GM12878 (cell line): ENCODE results near the gene MOCS1. TPM values are rescaled to one million over a fixed set of nuclear protein-coding genes. Genes with fewer than 3 reads are reported as not detected.

ENCODE experiments used
- ATAC-seq: fragments of 200-7000 bp; cut with Tn5 transposase; 3 replicates; pipeline ENCODE4 v1.9.1; 2020; ENCODE audit warnings: mild to moderate bottlenecking, moderate library complexity
- BruUV-seq: library from RNA; stranded (reverse); fragments of 400-500 nt; replicated peaks from 2 replicates; lab custom pipeline; 2021; lab: Mats Ljungman, UMichigan
- CTCF ChIA-PET: fragments of 300-600 bp; sonication (Branson Sonifier 250); formaldehyde crosslinking; extraction: SDS; loops from one replicate; lab custom pipeline; 2021; ENCODE audit warnings: inconsistent platforms; lab: Yijun Ruan, JAX
- POLR2A ChIA-PET: fragments of 350-600 bp; formaldehyde crosslinking; extraction: SDS; loops from one replicate; lab custom pipeline; 2021; ENCODE audit warnings: inconsistent platforms; lab: Charles Lee
- RAD21 ChIA-PET: fragments of 300-600 bp; sonication (Branson Sonifier 250); formaldehyde crosslinking; loops from one replicate; lab custom pipeline; 2023; ENCODE audit warnings: antibody characterized with exemption; ENCODE audit not compliant: unreplicated experiment; lab: Charles Lee
- SMC1A ChIA-PET: fragments of 300-600 bp; sonication (Branson Sonifier 250); formaldehyde crosslinking; loops from one replicate; lab custom pipeline; 2023; ENCODE audit not compliant: unreplicated experiment, uncharacterized antibody; lab: Charles Lee
- DNase-seq: peaks from one replicate; pipeline ENCODE4 v3.0.0-alpha.2; 2011; ENCODE audit warnings: low read depth, low spot score
- FAIRE-seq: peaks from 3 replicates; lab custom pipeline; 2011; peaks lifted over from hg19 to GRCh38; lab: Jason Lieb, UNC
- H2AFZ ChIP-seq: 2 replicates; pipeline ENCODE4 v1.6.0; 2011; ENCODE audit warnings: low read depth, low read length, control low read depth; ENCODE audit not compliant: control insufficient read depth
- H3K27ac ChIP-seq: 2 replicates; pipeline ENCODE4 v1.5.1; 2011; ENCODE audit warnings: control low read depth; ENCODE audit not compliant: control insufficient read depth, insufficient read depth
- H3K27me3 ChIP-seq, 2 experiments: replicated peaks in 1 of 2; 2 replicates each; pipeline versions ENCODE4 v1.6.0 to v1.6.1; 2011; ENCODE audit warnings: low read length in 1 of 2; ENCODE audit not compliant: control insufficient read depth in 2 of 2, insufficient read depth in 2 of 2
- H3K36me3 ChIP-seq, 2 experiments: 2 replicates each; pipeline ENCODE4 v1.5.1; 2011; ENCODE audit warnings: low read length in 1 of 2; ENCODE audit not compliant: control insufficient read depth in 2 of 2, insufficient read depth in 2 of 2
- H3K4me1 ChIP-seq: 2 replicates; pipeline ENCODE4 v1.6.1; 2011; ENCODE audit warnings: mild to moderate bottlenecking, low read length, moderate library complexity, mixed read lengths; ENCODE audit not compliant: control insufficient read depth, insufficient read depth
- H3K4me2 ChIP-seq: 2 replicates; pipeline ENCODE4 v1.6.0; 2011; ENCODE audit warnings: control low read depth; ENCODE audit not compliant: control insufficient read depth, insufficient read depth
- H3K4me3 ChIP-seq: fragments of 200-600 bp; sonication (generic); 2 replicates; pipeline ENCODE4 v1.5.1; 2016
- H3K79me2 ChIP-seq: 2 replicates; pipeline ENCODE4 v1.6.0; 2011; ENCODE audit warnings: low read length; ENCODE audit not compliant: control insufficient read depth, insufficient read depth
- H3K9ac ChIP-seq: 2 replicates; pipeline ENCODE4 v1.8.0; 2011; ENCODE audit warnings: low read length, control low read depth, mixed read lengths; ENCODE audit not compliant: control insufficient read depth, insufficient read depth
- H3K9me3 ChIP-seq: replicated peaks from 3 replicates; pipeline ENCODE4 v1.5.1; 2011; ENCODE audit warnings: mild to moderate bottlenecking, low read length; ENCODE audit not compliant: control insufficient read depth, insufficient read depth
- H4K20me1 ChIP-seq: 2 replicates; pipeline ENCODE4 v1.6.0; 2011; ENCODE audit not compliant: control insufficient read depth, insufficient read depth
- CHD1 ChIP-seq: IDR thresholded peaks from 2 replicates; pipeline ENCODE4 v1.6.1; 2012; ENCODE audit warnings: low read depth, low read length, improper control_type of control experiment
- CUX1 ChIP-seq: IDR thresholded peaks from 2 replicates; pipeline ENCODE4 v1.6.1; 2012; ENCODE audit warnings: improper control_type of control experiment, low read depth, low read length; ENCODE audit not compliant: insufficient replicate concordance
- EGR1 ChIP-seq, 2 experiments: IDR thresholded peaks; 1 replicate in 1 of 2; 2 replicates in 1 of 2; pipeline ENCODE4 v1.6.1; 2011 to 2012; ENCODE audit warnings: low read depth in 2 of 2, low read length in 2 of 2, borderline replicate concordance in 1 of 2, mild to moderate bottlenecking in 1 of 2, moderate library complexity in 1 of 2
- IRF3 ChIP-seq: fragments of 450-650 bp; IDR thresholded peaks from 2 replicates; pipeline ENCODE4 v1.6.1; 2014; ENCODE audit warnings: mild to moderate bottlenecking
- MLLT1 ChIP-seq: fragments of 450-650 bp; IDR thresholded peaks from 2 replicates; pipeline ENCODE4 v1.6.1; 2016; ENCODE audit warnings: mild to moderate bottlenecking
- MTA3 ChIP-seq: IDR thresholded peaks from 2 replicates; pipeline ENCODE4 v1.6.1; 2012; ENCODE audit warnings: low read length, inconsistent platforms, borderline replicate concordance
- NBN ChIP-seq: fragments of 450-650 bp; IDR thresholded peaks from 2 replicates; pipeline ENCODE4 v1.6.1; 2016
- NR2F1 ChIP-seq: fragments of 450-650 bp; conservative IDR thresholded peaks from 2 replicates; pipeline ENCODE4 v1.6.1; 2017; ENCODE audit warnings: mild to moderate bottlenecking
- RUNX3 ChIP-seq: IDR thresholded peaks from 2 replicates; pipeline ENCODE4 v1.6.1; 2012; ENCODE audit warnings: low read length, inconsistent platforms
- SUZ12 ChIP-seq: fragments of 200-600 bp; sonication (generic); IDR thresholded peaks from one replicate; pipeline ENCODE4 v1.6.1; 2018; ENCODE audit warnings: antibody characterized with exemption, mild to moderate bottlenecking; ENCODE audit not compliant: unreplicated experiment
- WRNIP1 ChIP-seq: IDR thresholded peaks from 2 replicates; pipeline ENCODE4 v1.6.1; 2011; ENCODE audit warnings: low read depth, low read length, improper control_type of control experiment, borderline replicate concordance
- ZBTB11 ChIP-seq: fragments of 450-650 bp; formaldehyde crosslinking; IDR thresholded peaks from 2 replicates; pipeline ENCODE4 v1.5.0; 2022; ENCODE audit warnings: mild to moderate bottlenecking, missing genetic modification characterization
- ZNF384 ChIP-seq: IDR thresholded peaks from 2 replicates; pipeline ENCODE4 v1.6.1; 2012; ENCODE audit warnings: low read depth, mild to moderate bottlenecking, low read length, improper control_type of control experiment, borderline replicate concordance
- WGBS: methylation state at CpG from one replicate; pipeline ENCODE4 v1.1.6; 2016; ENCODE audit warnings: low lambda C conversion rate; ENCODE audit not compliant: insufficient replicate concordance, insufficient coverage; ENCODE audit errors: missing lambda C conversion rate; 5-methylcytosine and 5-hydroxymethylcytosine counted together
- in situ Hi-C: fragments of 300-500 bp; cut with MboI; formaldehyde crosslinking; loops from 9 replicates; pipeline ENCODE4 v1.14.3; 2018; ENCODE audit warnings: mixed read lengths
- intact Hi-C: fragments of 100-400 bp; cut with micrococcal nuclease; formaldehyde crosslinking; loops from one replicate; pipeline ENCODE4 v1.14.2; 2022; ENCODE audit not compliant: unreplicated experiment
- polyA plus RNA-seq, 11 experiments: library from polyadenylated mRNA; depleted of rRNA in 4 of 11; unstranded in 6 of 11; stranded (reverse) in 5 of 11; fragments of >200 nt; fragmentation: Nextera tagmentation in 4 of 11; fragmentation: Illumina TruSeq in 1 of 11; extraction: Ambion mirVana in 4 of 11; extraction: Trizol in 1 of 11; gene quantifications; 1 replicate in 1 of 11; 2 replicates in 10 of 11; pipeline versions ENCODE4 v1.2.1 to v1.2.3, GENCODE V29; 2011 to 2016; ENCODE audit warnings: inconsistent platforms in 2 of 11, missing spikeins in 2 of 11, low read depth in 1 of 11
- total RNA-seq, 4 experiments: library from RNA; depleted of rRNA in 3 of 4; stranded (reverse); fragments of >200 nt in 3 of 4; fragmentation: Illumina TruSeq in 1 of 4; extraction: Trizol in 1 of 4; gene quantifications; 2 replicates each; pipeline versions ENCODE4 v1.2.1 to v1.2.3, GENCODE V29; 2013 to 2021

The MOCS1 gene
- total and polyA plus RNA-seq, 10 of the 15 experiments (the other 5 are each of a cell fraction or from before 2014, with no cell fraction given), result 0.02 to 5.4 (median 0.16) TPM; not detected in 2

- intact Hi-C loops (no loop called here), in situ Hi-C loops (no loop called here)
- no peak for ATAC-seq
- H3K4me3 ChIP-seq, result no peak overlapping the region
- H3K9me3 ChIP-seq, result no peaks in the 10 kb centered on the region
- ChIA-PET POLR2A (no interaction called here), CTCF (no interaction called here), RAD21 (no interaction called here), SMC1A (no interaction called here)
- no peaks in the 10 kb centered on the region for H3K4me1 ChIP-seq
- H3K27me3 ChIP-seq, result peaks cover 0 to 3% of the 10 kb centered on the region in 2 experiments; a peak in 1 of 4 replicates
- H2AFZ ChIP-seq, result no peak overlapping the region
- H3K36me3 ChIP-seq, result no peaks in the 10 kb centered on the region
- H3K79me2 ChIP-seq, result no peaks in the 10 kb centered on the region
- H4K20me1 ChIP-seq, result no peaks in the 10 kb centered on the region
- DNase-seq, result no peak
- H3K27ac ChIP-seq, result no peak overlapping the region
- BruUV-seq, result no TSS peak
- 26% methylated on average over 5 of the region's 5 CpGs for WGBS
- no peak overlapping the region for H3K9ac ChIP-seq
- H3K4me2 ChIP-seq, result no peak overlapping the region
- no peak for FAIRE-seq
- no peak for TF ChIP-seq MTA3
- TF ChIP-seq CHD1, result no peak
- no peak for TF ChIP-seq ZBTB11 (CRISPR knock-in tag)
- no peak for TF ChIP-seq RUNX3
- TF ChIP-seq WRNIP1, result no peak
- no peak for TF ChIP-seq CUX1
- TF ChIP-seq ZNF384, result no peak
- TF ChIP-seq SUZ12, result no peak
- no peak for TF ChIP-seq EGR1 (IDR thresholded peaks at IDR 0.05; ENCODE audit: borderline replicate concordance in 1 of 2, low read depth in 2 of 2, low read length in 2 of 2)
- TF ChIP-seq NR2F1, result no peak
- no peak for TF ChIP-seq MLLT1
- TF ChIP-seq IRF3, result no peak
- TF ChIP-seq NBN, result no peak
These were observed 14.0 kb upstream of the MOCS1 start for GRCh38 chr6:39948199-39948791.
